ENCODE measurements around the gene AP1M1.
"Not testable (repeated sequence)": the region's sequence is repeated elsewhere in the genome, so short reads cannot be mapped to it uniquely, and the experiment has no call there.

AP1M1 gene

GRCh38 chr19:16283210-16284061 is 85.7 kb downstream of the AP1M1 start:
- no peaks in the 10 kb centered on the region for H3K36me3 ChIP-seq (ENCODE audit: insufficient read depth, low read depth, low read length)
- H3K9ac ChIP-seq (ENCODE audit: low read depth, low read length) = no peak overlapping the region
- H3K27me3 ChIP-seq (ENCODE audit: insufficient read depth, low read length) = no peaks in the 10 kb centered on the region
- no peak overlapping the region for H3K27ac ChIP-seq (ENCODE audit: low read length)
- no peaks in the 10 kb centered on the region for H3K9me3 ChIP-seq (ENCODE audit: insufficient read depth, low read depth, low read length)
- H3K4me3 ChIP-seq (ENCODE audit: low read length) = no peak overlapping the region
- H3K4me1 ChIP-seq (ENCODE audit: insufficient read depth, low read length) = no peaks in the 10 kb centered on the region

GRCh38 chr19:16284505-16284904 is 86.8 kb downstream of the AP1M1 start:
- Histone ChIP-seq H3K9ac (ENCODE audit: low read depth, low read length) (no peak overlapping the region), H3K27ac (ENCODE audit: low read length) (no peak overlapping the region), H3K27me3 (ENCODE audit: insufficient read depth, low read length) (no peaks in the 10 kb centered on the region), H3K36me3 (ENCODE audit: insufficient read depth, low read depth, low read length) (no peaks in the 10 kb centered on the region), H3K9me3 (ENCODE audit: insufficient read depth, low read depth, low read length) (no peaks in the 10 kb centered on the region), H3K4me1 (ENCODE audit: insufficient read depth, low read length) (no peaks in the 10 kb centered on the region), H3K4me3 (ENCODE audit: low read length) (no peak overlapping the region)

- not testable (repeated sequence) for H3K36me3 ChIP-seq (ENCODE audit: insufficient read depth, low read depth, low read length); H3K4me1 ChIP-seq (ENCODE audit: insufficient read depth, low read length); H3K4me3 ChIP-seq (ENCODE audit: low read length); H3K27ac ChIP-seq (ENCODE audit: low read length); H3K9me3 ChIP-seq (ENCODE audit: insufficient read depth, low read depth, low read length); H3K27me3 ChIP-seq (ENCODE audit: insufficient read depth, low read length); H3K9ac ChIP-seq (ENCODE audit: low read depth, low read length)
These were observed 87.4 kb downstream of the AP1M1 start for GRCh38 chr19:16285079-16285478.

- Histone ChIP-seq H3K4me3 (ENCODE audit: low read length) (peak overlapping the region; percentile 20; the same call in 1 of the 2 replicates), H3K27me3 (ENCODE audit: insufficient read depth, low read length) (no peaks in the 10 kb centered on the region), H3K9me3 (ENCODE audit: insufficient read depth, low read depth, low read length) (no peaks in the 10 kb centered on the region), H3K27ac (ENCODE audit: low read length) (no peak overlapping the region), H3K36me3 (ENCODE audit: insufficient read depth, low read depth, low read length) (no peaks in the 10 kb centered on the region), H3K4me1 (ENCODE audit: insufficient read depth, low read length) (no peaks in the 10 kb centered on the region), H3K9ac (ENCODE audit: low read depth, low read length) (no peak overlapping the region)
These were observed 88.2 kb downstream of the AP1M1 start for GRCh38 chr19:16285769-16286498.

DNA sequence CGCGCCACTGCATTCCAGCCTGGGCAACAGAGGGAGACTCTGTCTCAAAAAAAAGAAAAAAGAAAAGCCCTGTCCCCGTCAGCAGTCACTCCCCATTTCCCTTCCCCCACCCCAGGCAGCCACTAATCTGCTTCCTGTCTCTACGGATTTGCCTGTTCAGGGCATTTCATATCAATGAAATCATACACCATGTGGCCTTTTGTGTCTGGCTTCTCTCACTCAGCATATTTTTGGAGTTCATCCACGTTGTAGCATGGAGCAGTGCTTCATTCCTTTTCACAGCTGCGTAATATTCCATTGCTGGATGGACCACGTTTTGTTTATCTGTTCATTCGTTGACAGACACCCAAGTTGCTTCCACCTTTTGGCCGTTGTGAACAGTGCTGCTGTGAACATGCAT is 90.8 kb downstream of the AP1M1 start:
- H3K27ac ChIP-seq (ENCODE audit: low read length) = no peak overlapping the region
- H3K9ac ChIP-seq (ENCODE audit: low read depth, low read length) = no peak overlapping the region
- no peaks in the 10 kb centered on the region for H3K36me3 ChIP-seq (ENCODE audit: insufficient read depth, low read depth, low read length)
- no peaks in the 10 kb centered on the region for H3K27me3 ChIP-seq (ENCODE audit: insufficient read depth, low read length)
- no peak overlapping the region for H3K4me3 ChIP-seq (ENCODE audit: low read length)
- no peaks in the 10 kb centered on the region for H3K9me3 ChIP-seq (ENCODE audit: insufficient read depth, low read depth, low read length)
- no peaks in the 10 kb centered on the region for H3K4me1 ChIP-seq (ENCODE audit: insufficient read depth, low read length)

DNA sequence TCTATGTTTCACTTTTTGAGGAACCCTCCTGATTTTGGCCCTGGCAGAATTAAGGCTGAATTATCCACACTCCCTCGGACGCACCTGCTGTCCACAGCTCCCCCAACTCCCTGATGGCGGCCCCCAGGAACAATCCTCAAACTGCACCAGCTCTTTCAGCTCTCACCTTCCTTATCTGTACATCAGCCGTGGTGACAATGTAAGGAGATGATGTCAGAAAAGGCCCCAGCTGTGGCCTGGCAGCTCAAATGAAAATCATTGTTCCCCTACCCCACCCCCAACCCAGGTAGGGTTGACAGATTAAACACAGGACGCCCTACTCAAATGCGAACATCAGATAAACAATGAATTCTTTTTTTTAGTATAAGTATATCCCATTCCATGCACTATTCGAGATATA is 91.9 kb downstream of the AP1M1 start:
- no peaks in the 10 kb centered on the region for H3K4me1 ChIP-seq (ENCODE audit: insufficient read depth, low read length)
- H3K4me3 ChIP-seq (ENCODE audit: low read length) = no peak overlapping the region
- H3K36me3 ChIP-seq (ENCODE audit: insufficient read depth, low read depth, low read length) = no peaks in the 10 kb centered on the region

GRCh38 chr19:16290692-16291091 is 93.0 kb downstream of the AP1M1 start:
- Histone ChIP-seq H3K4me1 (ENCODE audit: insufficient read depth, low read length) (no peaks in the 10 kb centered on the region), H3K9me3 (ENCODE audit: insufficient read depth, low read depth, low read length) (no peaks in the 10 kb centered on the region), H3K4me3 (ENCODE audit: low read length) (no peak overlapping the region), H3K9ac (ENCODE audit: low read depth, low read length) (no peak overlapping the region), H3K27ac (ENCODE audit: low read length) (no peak overlapping the region), H3K27me3 (ENCODE audit: insufficient read depth, low read length) (no peaks in the 10 kb centered on the region), H3K36me3 (ENCODE audit: insufficient read depth, low read depth, low read length) (no peaks in the 10 kb centered on the region)

More for the DNA sequence above, 91.9 kb downstream of the AP1M1 start:
- H3K27me3 ChIP-seq (ENCODE audit: insufficient read depth, low read length) = no peaks in the 10 kb centered on the region
- H3K9me3 ChIP-seq (ENCODE audit: insufficient read depth, low read depth, low read length) = no peaks in the 10 kb centered on the region
- no peak overlapping the region for H3K9ac ChIP-seq (ENCODE audit: low read depth, low read length)
- H3K27ac ChIP-seq (ENCODE audit: low read length) = no peak overlapping the region

DNA sequence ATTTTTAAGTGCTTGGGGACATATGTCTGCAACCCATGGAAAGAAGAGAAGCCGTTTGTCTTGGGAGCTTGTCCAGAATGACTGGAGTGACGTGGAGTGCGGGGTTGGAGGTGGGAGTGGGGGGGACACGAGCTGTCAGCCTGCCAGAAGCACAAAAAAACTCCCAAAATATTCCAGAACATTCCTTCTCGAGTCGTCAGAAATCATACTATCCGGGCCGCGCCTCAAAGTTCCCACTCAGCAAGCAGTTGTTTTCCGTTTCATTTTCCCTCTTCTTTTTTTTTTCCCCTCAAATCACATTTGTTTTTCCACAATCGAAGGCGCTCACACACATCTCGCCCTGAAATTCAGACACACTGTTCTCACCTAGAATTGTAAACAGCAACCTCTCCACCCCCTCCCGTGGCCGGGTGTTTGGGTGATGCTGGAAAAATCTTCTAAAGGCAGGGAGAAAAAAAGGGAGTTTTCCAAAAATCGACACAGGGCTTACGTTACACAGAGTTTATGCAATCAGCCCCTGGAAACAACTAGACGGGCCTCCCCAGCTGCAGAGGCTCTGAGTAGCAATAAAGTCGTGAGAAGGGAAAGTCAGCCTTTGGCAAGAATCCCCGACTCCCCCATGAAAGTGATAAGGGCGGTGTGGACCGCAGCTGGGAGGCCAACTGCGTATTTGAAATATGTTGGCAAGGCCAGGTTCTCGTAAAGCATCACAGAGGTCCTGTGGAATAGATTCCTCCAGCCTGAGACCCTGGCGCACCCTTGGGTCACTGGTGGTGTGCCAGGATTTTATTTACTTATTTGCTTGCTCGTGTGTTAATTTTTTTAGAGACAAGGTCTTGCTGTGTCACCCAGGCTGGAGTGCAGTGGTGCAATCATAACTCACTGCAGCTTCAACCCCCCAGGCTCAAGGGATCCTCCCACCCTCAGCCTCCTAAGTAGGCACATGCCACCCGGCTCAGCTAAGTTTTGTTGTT is 95.7 kb downstream of the AP1M1 start:
- no peaks in the 10 kb centered on the region for H3K36me3 ChIP-seq (ENCODE audit: insufficient read depth, low read depth, low read length)
- no peak overlapping the region for H3K9ac ChIP-seq (ENCODE audit: low read depth, low read length)
- H3K9me3 ChIP-seq (ENCODE audit: insufficient read depth, low read depth, low read length) = no peaks in the 10 kb centered on the region
- no peaks in the 10 kb centered on the region for H3K4me1 ChIP-seq (ENCODE audit: insufficient read depth, low read length)
- H3K27me3 ChIP-seq (ENCODE audit: insufficient read depth, low read length) = no peaks in the 10 kb centered on the region
- no peak overlapping the region for H3K4me3 ChIP-seq (ENCODE audit: low read length)
- H3K27ac ChIP-seq (ENCODE audit: low read length) = no peak overlapping the region

GRCh38 chr19:16295057-16295456 is 97.3 kb downstream of the AP1M1 start:
- H3K27me3 ChIP-seq (ENCODE audit: insufficient read depth, low read length) = no peaks in the 10 kb centered on the region
- no peaks in the 10 kb centered on the region for H3K4me1 ChIP-seq (ENCODE audit: insufficient read depth, low read length)
- no peaks in the 10 kb centered on the region for H3K9me3 ChIP-seq (ENCODE audit: insufficient read depth, low read depth, low read length)
- no peak overlapping the region for H3K4me3 ChIP-seq (ENCODE audit: low read length)
- H3K9ac ChIP-seq (ENCODE audit: low read depth, low read length) = no peak overlapping the region
- H3K27ac ChIP-seq (ENCODE audit: low read length) = no peak overlapping the region
- no peaks in the 10 kb centered on the region for H3K36me3 ChIP-seq (ENCODE audit: insufficient read depth, low read depth, low read length)

Measured in iPS-20b (cell line).